ENCODE measurements around the gene ERCC4.

ERCC4 gene

GRCh38 chr16:13950821-13951547, 31.0 kb downstream of the ERCC4 start:
- no peak for DNase-seq

DNA sequence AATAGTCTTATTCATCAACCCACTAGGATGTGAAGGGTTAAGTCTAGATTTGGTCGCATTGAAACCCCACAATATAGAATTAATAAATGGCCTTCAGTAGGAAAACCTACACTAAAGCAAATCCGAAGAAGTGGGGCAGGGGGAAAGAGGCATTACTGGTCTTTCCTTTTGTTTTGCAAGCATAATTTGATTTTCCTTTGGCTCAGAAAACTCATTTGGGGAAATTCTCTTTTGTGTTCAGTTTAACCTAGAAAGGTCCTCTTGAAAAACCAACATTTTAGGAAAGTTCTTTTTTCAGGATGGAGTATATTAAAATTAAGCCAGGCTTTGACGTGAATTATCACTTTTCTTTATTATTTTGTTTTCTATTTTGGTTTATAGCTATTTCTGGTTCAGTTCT, 31.7 kb downstream of the ERCC4 start:
- DNase-seq = no peak

DNA sequence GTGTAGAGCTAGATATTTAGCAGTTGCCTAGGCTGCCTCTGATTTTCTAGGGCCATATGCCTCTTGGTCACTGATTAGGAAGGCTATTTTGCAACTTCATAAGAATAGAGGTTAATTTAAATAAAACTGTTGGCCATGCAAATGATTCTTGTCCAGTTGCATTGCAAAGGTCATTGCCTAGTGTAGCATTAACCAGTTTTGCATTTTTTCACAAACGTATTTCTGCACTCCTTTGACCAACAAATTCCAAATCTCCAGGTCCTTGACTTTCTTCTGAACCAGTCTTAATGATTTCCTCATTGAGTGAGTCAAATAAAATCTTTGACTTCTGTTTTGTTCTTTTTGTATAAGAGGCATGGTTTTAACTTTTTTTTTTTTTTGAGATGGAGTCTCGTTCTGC, 33.5 kb downstream of the ERCC4 start:
- DNase-seq = no peak

DNA sequence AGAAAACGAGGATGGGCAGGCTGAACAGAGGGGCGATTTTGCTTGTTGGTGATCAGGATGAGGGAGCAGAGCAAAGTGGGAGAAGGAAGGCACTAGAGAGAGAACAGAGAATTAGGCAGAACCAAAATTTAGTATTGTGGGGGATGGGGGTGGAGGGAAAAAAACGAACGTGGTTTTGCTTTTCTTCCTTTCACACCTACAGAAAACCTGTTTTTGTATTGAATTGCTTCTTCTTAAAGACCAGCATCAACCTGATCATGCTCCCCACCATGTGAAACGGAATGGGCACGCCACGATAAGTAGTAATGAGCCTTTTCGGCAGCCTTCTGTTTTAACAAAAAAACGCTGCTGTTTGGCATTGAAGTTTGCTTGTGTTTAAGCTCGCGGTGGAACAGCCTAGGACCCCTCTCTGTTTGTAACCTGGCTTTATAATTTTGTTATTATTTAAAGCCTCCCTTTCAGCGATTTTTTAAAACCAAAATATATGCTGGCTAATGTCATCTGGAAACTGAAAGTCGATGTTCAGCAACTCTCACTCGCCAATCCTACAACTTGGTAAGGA, 36.8 kb downstream of the ERCC4 start:
- no peak for DNase-seq

DNA sequence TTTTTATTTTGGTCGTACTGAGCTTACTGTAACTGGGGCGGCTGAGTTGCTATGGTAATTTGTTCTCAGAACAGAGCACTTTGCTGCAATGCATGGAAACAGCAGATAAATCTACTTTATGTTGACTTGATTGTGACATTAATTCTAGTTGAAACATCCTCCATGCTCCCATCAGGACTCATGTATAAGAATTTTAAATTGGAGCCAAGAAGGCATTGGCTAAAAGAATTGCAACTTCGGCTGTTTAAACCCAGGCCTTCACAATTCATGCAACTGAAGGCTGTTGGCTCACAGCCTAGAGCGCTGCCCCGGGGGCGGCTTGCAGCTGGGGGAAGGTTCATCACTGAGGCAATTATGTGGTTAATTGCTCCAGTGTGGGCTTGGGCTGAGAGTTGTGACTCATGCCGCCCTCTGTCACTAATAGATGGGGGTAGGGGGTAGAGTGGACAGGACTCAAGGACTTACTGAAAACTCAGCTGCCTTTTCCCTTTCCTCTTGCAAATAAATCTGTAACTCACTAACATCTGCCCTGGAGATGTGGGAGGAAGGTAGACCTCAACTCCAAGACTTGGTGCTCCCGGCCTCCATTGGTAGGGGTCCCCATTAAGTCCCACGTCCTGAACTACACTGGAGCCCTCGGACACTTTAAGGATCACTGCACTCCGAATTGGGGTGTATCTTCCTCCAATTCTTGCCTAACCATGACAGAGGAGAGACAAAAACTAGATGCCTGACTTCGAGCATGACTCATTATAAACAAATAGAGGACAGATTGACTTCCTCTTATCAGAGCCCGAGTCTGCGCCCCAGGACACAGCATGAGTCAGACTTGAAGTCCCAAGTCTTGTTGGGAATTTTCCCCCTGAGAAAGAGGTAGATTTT, 37.5 kb downstream of the ERCC4 start:
- peak; percentile 98 for DNase-seq

DNA sequence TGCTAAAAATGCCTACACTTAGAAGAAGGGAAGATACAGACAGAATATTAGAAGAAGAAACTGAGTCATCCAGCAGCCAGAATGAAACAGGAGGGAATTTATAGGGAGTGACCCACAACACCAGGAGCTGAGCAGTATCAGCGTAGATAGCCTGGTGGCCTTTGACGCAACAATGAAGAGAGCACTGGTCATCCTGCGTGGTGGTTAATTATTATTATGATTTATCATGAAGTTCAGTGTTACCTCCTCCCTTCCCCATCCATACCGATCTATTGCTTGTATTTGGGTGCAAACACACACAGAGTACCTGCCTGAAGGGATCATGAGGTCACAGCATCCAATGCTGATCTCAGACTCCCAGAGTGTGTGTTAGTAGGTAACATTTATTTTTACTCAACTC, 38.5 kb downstream of the ERCC4 start:
- no peak for DNase-seq

- DNase-seq = no peak
Observed at GRCh38 chr16:13959626-13960025, 39.7 kb downstream of the ERCC4 start.

DNA sequence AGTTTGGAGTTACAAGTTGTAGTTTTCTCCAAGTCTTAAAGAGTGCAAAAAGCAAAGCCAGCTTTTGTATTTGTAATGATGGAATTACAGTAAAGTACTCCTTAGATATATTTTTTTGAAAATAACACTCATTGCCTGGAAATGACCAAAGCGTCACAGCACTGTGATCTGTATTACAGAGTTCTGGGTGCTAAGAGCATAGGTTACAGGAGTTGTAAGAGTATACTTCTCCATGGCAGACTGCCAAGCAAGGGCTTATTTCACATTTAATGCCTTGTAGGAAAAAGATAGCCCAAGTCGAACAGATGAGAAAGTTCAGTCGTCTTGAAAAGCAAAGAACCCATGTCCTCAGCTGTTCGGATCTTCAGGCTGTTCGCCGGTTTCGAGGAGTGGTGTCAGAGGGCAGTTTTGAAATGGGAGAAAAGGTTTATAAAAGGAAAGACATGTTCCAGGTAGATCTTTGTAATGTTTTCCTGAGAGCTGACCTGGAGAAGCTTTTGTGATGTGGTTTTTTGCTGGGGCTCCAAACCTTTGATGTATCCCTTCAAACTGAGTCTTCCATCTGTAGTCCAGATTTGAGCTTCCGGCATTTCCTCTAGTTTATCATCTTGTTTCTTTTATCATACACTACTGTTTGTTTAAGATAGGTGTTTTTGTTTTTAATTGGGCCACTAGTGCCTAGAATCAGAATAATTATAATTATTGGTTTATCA, 41.3 kb downstream of the ERCC4 start:
- DNase-seq = peak; percentile 57

DNA sequence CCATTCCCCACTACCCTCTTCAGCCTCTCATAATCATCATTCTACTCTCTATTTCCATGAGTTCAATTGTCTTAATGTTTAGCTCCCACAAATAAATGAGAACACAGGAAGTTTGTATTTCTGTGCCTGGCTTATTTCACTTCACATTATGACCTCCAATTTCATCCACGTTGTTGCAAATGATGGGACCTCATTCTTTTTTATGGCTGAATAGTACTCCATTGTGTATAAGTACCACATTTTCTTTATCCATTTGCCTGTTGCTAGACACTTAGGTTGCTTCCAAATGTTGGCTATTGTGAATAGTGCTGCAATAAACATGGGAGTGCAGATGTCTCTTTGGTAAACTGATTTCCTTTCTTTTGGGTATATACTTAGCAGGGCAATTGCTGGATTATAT, 42.3 kb downstream of the ERCC4 start:
- DNase-seq = no peak

- no peak for DNase-seq
Observed at GRCh38 chr16:13968835-13969234, 48.9 kb downstream of the ERCC4 start.

DNA sequence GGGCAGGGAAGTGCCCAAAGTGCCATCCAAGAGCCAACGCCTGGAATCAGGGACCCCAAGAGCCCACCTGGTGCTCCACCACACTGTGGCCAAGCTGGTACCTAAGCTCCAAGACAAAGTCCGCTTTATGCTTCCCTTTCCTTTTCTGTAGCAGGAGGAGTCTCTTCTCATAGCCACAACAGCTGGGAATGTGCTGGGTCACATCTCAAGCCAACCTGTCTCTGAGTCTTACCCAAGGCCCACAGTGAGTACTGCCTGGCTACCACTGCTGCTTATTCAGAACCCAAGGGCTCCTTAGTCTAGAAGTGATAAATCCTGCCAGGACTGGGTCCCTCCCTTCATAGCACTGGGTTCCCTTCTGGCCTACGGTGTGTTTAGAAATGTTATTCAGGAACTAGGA, 49.8 kb downstream of the ERCC4 start:
- no peak for DNase-seq

DNA sequence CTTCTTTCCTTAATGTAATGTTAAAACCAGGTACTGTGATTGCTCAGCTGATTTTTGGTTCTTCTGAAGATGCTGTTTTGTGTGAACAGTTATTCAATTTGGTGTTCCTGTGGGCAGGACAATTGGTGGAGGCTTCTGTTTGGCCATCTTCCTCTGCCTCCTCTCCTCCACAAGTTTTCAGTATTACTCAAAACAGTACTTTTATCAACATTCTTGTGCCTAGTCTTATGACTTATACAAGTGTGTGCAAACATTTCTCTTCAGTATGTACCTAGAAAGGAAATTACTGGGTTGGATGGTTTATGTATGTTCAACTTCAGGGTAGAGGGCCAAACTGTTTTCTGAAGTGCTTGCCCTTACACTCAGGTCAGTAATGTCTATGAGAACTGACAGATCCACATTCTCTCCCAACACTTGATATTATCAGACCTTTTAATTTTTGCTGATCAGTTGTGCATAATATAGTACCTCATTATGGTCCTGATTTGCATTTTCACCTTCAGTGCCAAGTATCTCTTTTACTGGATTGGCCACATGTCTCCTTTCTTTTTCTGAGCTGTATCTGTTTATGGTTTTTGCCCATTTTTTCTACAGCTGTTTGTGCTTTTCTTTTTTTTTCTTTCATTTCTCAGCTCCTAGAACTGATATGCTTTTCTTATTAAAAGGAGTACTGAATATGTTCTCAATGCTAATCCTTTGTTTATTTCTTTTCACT, 50.9 kb downstream of the ERCC4 start:
- no peak for DNase-seq

- DNase-seq = no peak
Observed at GRCh38 chr16:13973321-13974023, 53.5 kb downstream of the ERCC4 start.

GRCh38 chr16:13977177-13977576, 57.2 kb downstream of the ERCC4 start:
- DNase-seq = no peak

DNA sequence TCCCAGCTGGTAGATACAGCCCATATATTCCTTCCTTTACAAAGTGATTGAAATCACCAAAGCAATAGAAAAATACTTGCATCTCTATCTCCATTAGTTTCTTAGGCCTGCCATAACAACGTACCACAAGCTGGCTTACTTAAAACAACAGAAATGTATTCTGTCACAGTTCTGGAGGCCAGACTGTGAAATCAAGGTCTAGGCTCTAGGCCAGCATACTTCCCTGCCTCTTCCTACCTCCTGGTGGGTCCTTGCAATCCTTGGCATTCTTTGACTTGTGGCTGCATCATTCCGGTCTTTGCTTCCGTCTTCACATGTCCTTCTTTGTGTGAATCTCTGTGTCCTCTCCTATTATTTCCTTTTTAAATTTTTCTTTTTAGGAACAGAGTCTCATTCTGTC, 62.5 kb downstream of the ERCC4 start:
- DNase-seq = peak; percentile 33

- DNase-seq = no peak
Observed at GRCh38 chr16:13983625-13984024, 63.7 kb downstream of the ERCC4 start.

GRCh38 chr16:13984794-13985193, 64.8 kb downstream of the ERCC4 start:
- no peak for DNase-seq

DNA sequence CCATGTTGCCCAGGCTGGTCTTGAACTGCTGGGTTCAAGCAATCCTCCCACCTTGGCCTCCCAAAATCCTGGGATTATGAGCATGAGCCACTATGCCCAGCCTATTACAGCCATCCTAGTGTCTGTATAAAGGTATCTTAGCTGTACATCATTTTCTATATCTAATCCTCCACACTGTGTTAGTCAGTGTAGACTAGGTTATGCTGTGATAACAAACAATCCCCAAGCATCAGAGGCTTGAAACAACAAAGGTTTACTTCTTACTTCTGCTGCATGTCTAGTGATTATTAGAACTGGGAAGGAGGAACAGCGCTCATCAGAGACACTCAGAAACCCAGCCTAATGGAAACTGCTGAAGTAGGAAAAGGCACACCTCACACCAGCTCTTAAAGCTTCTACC, 68.1 kb downstream of the ERCC4 start:
- no peak for DNase-seq

- DNase-seq = no peak
Observed at GRCh38 chr16:13992322-13992721, 72.4 kb downstream of the ERCC4 start.

GRCh38 chr16:13992976-13993375, 73.0 kb downstream of the ERCC4 start:
- DNase-seq = no peak

- no peak for DNase-seq
Observed at GRCh38 chr16:13994239-13995106, 74.5 kb downstream of the ERCC4 start.

All from fibroblast of skin of right quadriceps (primary cell).